IPS DF 19.7 (cell line): ENCODE results near the gene CSPG4.
"Not testable (repeated sequence)": the region's sequence is repeated elsewhere in the genome, so short reads cannot be mapped to it uniquely, and the experiment has no call there.

Experiments
- DNase-seq: peaks from one replicate; pipeline ENCODE4 v3.0.0-alpha.2; 2013; ENCODE audit warnings: low read depth, low spot score

The CSPG4 gene, protein sequence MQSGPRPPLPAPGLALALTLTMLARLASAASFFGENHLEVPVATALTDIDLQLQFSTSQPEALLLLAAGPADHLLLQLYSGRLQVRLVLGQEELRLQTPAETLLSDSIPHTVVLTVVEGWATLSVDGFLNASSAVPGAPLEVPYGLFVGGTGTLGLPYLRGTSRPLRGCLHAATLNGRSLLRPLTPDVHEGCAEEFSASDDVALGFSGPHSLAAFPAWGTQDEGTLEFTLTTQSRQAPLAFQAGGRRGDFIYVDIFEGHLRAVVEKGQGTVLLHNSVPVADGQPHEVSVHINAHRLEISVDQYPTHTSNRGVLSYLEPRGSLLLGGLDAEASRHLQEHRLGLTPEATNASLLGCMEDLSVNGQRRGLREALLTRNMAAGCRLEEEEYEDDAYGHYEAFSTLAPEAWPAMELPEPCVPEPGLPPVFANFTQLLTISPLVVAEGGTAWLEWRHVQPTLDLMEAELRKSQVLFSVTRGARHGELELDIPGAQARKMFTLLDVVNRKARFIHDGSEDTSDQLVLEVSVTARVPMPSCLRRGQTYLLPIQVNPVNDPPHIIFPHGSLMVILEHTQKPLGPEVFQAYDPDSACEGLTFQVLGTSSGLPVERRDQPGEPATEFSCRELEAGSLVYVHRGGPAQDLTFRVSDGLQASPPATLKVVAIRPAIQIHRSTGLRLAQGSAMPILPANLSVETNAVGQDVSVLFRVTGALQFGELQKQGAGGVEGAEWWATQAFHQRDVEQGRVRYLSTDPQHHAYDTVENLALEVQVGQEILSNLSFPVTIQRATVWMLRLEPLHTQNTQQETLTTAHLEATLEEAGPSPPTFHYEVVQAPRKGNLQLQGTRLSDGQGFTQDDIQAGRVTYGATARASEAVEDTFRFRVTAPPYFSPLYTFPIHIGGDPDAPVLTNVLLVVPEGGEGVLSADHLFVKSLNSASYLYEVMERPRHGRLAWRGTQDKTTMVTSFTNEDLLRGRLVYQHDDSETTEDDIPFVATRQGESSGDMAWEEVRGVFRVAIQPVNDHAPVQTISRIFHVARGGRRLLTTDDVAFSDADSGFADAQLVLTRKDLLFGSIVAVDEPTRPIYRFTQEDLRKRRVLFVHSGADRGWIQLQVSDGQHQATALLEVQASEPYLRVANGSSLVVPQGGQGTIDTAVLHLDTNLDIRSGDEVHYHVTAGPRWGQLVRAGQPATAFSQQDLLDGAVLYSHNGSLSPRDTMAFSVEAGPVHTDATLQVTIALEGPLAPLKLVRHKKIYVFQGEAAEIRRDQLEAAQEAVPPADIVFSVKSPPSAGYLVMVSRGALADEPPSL (N-terminal part only)

DNA sequence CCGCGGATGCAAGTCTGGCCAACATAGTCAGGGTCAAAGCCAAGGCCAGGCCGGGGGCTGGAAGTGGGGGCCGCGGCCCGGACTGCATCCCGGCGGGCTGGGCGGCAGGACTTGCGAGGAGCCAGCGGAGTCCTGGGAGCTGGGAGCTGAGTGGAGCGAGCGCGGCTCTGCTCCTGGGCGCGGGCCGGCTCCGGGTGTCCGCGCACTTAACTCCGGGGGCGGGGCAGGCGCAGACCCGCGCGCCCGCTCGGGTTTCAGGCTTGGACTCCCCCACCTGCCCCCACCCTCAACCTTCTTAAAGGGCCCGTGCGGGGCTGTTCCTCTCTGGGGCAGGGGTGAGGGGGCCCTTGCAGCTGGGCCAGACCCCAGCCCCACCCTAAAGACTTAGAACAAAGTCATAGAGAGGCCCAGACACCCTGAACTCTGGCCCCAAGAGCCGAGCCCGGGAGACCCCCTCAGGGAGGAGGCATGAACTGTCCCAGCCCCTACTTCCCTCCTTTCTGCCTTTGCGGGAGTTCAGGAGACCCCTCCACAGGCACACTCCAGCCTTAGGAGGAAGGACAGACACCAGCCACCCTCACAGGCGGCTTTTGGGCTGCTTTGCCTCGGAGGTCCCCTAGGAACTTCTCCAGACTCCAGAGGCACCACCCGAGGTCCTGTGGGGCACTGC lies at the start of gene CSPG4:
CSPG4 (minus strand) TSS at position 181 of the 670 bp plus-strand sequence; CDS start at position 88, 93 bp downstream.
- DNase-seq = no peak

DNA sequence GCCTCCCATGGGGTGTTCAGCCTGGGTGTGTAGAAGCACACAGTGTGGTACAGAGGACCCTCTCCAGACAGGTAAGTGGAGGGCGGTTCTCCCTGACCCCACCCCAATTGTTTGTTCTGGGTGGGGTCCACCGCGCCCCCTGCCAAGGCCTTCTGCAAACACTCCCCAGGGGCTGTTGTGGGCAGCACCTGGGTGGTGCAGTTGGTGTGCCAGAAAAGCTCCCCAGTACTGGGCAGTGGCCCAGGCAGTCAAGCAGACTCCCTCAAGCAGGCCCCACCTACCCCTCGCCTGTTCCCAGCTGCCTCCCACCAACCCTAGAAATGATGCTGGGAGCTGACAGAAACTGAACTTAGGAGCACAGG lies 49.7 kb upstream of the CSPG4 start:
- DNase-seq = not testable (repeated sequence)

DNA sequence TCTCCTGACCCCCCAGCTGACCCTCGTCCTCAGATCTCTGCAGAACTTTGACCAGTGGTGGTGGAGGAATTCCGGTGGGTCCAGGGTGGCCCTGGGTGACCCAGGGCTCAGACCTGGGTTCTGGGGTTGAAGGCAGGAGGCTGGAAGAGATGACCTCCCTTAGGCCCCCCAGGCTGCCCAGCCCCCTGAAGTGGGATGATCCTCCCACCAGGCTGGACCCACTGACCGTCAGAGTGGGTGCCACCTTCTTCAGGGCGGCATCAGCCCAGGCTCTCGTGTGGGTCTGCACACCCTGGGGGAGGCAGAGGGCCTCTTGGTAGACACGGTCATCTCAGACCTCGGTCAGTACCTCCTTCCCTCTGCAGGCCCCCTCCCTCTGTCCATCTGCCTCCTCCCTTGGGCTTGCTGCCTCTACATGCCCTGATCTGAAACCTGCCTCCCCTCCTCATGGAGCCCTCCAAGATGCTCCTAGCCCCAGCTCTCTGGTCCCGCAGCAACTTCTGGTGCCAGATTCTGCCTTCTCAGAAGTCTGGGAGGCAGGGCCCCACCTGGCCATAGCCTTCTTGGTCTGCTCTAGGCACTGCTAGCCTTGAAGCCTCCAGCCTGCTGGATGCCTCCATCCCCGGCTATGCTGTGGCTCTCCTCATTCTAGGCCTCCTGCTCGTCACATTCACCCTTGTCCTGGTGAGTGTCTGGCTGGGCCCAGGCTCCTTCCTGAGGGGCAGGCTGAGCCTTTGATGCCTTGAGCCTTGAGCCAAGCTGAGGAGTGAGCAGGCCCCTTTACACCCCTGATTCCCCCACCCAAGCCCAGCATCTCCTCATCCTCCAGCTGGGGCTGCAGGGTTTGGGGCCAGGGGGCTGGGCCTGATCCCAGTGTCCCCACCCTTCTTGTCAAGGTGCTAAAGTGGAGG lies 49.1 kb upstream of the CSPG4 start:
- no peak for DNase-seq

DNA sequence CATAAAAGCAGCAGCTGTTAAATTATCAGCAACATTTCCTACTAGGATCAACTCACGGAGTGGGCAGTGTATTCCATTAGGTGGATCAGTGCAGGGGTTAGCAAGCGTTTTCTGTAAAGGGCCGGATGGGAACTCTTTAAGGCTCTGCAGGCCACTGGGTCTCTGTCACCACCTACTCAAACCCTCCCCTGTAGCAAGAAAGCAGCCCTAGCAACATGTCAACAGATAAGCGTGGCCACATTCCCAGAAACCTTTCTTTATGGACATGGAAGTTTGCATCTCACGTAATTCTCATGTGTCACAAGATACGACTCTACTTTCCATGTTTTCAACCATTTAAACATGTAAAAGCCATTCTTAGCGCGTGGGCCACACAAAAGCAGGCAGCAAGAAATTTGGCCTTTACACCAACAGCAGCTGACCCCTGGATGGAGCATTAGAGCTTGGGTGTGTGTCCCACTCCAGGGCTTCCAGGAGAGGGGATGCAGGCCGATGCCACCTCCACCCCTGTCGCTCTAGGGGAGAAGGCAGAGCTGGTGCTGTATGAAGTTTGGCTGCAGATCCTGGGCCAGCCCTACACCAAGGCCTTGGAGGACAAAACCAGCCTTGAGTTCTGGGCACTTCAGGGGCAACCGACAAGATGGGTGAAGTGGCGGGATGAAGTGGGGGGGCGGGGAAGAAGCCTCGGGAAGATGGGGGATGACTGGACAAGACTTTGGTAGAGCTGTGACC lies 48.2 kb upstream of the CSPG4 start:
- no peak for DNase-seq

DNA sequence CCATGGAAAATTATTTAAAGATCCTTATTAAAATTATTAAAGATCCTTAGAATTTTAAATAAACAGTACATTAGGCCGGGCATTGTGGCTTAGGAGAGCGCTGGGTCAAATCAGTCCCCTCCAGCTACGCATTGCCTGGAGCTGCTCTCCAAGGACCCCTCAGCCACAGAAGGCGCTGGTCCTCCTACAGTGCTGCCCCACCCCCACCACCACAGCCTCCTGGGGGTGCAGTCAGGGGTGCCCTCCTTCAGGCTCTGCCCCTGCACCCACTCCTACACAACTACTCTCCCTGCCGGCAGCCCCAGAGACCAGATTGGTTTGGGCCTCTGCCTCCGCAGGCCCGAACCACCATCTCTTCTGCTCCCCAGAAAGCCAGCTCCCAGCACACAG lies 47.5 kb upstream of the CSPG4 start:
- DNase-seq = not testable (repeated sequence)

DNA sequence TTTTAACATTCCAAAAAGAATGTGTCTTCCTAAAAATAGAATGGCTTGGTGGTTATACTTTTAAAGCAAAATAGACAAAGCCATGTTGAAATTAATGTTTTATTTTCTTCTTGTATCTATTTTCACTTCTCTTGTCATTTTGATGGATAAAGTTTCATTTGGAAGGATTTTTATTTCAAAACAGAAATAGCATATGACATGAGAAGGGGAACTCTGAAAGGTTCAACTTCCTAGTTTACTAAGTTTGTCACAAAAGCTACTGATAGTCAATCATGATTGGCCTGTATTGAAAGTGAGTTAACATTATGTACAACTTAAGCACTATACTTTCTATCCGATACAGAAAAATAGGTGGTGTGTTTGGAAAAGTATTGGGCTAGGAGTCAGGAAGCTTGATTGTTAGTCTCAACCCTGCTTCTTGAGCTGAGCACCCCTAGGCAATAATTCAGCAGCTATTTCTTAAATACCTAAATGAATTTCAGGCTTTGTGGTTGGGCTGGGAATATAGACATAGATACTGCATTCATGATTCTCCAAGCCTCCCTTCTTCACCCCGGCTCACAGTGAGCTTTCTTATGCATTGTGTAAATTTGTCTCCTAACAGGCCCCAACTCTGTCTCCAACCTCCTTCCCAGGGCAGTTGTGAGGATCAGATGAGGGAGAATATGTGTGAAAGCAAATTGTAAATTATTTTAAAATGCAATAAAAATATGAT lies 46.9 kb upstream of the CSPG4 start:
- DNase-seq = no peak

DNA sequence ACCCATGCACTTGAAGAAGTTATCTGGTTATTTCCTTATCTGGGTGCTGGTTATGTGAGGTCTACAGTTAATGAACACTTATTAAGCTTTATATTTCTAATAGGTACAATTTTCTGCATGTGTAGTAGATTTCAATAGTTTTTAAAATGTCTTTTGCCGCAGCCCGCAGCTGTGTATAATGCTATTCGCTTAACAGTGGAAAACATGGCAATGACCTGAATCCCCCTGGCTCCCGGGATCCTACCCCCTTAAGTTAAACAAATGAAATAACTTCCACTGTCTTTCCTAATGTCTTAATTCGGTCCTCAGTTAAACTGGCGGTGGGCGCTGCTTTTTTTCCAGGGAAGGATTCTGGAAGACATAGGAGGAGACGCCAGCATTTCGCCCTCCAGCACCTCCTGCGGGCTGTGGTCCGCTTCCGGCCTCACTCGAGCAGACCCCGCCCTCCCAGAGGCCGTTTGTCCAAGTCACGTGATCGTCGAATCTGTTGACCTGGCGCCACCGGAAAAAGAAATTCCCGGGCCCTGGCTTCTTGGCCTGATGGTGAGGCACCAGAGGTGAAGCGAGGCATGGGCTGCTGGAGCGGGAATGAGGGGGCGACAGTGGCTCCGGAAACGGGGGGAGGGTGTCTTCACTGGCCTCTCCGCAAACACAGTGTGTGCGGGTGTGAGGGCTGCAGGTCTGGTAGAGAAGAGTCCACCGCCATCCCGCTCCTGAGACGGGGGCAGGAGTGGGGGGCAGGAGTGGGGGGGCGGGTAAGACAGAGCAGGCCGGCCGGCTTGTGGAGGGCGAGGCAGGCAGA lies 45.6 kb upstream of the CSPG4 start:
- peak; percentile 71 for DNase-seq

DNA sequence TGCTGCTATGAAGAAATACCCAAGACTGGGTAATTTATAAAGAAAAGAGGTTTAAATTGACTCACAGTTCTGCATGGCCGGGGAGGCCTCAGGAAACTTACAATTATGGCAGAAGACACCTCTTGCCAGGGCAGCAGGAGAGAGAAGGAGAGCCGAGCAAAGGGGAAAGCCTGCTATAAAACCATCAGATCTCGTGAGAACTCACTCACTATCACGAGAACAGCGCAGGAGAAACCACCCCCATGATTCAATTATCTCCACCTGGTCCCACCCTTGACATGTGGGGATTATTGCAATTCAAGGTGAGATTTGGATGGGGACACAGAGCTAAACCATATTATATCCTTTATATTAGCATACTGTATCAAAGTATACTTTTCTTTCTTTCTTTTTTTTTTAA lies 42.2 kb upstream of the CSPG4 start:
- not testable (repeated sequence) for DNase-seq

DNA sequence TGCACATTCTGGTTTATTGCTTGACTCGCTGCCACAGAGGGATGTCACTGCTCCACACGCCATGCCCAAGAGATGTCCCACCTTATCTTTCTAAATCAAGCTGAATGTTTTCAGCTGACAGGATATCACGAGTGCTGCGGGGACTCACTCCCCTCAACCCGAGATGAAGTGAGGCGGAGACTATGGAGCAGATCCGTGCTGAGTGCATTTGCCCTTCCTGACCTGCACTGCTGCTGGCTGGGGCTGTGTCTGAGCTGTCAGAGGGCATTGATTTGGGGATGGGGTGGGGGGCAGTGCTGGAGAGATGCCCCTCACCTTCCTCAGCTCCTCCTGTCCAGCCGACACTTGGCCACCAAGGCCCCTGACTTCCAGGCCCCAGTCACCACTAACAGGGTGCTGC lies 40.5 kb upstream of the CSPG4 start:
- DNase-seq = no peak

DNA sequence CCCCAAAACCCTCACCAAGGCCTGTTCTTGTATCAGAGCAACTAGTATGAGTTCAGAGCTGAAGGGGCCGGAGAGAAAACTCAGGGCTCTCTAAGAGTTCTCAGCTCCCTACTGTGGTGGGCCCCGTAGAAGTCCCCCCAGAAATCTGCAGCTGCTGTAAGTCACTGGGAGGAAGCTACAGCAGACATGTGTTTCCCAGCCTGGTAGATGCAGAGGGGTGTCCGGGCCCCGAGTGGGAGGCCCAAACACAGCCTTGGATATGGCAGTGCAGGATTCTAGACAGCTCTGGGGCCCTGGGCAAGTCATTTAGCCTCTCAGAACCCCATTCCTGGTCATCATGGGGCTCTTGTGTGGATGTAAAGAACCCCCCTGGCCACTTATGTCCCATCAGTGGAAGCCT lies 39.2 kb upstream of the CSPG4 start:
- DNase-seq = no peak

DNA sequence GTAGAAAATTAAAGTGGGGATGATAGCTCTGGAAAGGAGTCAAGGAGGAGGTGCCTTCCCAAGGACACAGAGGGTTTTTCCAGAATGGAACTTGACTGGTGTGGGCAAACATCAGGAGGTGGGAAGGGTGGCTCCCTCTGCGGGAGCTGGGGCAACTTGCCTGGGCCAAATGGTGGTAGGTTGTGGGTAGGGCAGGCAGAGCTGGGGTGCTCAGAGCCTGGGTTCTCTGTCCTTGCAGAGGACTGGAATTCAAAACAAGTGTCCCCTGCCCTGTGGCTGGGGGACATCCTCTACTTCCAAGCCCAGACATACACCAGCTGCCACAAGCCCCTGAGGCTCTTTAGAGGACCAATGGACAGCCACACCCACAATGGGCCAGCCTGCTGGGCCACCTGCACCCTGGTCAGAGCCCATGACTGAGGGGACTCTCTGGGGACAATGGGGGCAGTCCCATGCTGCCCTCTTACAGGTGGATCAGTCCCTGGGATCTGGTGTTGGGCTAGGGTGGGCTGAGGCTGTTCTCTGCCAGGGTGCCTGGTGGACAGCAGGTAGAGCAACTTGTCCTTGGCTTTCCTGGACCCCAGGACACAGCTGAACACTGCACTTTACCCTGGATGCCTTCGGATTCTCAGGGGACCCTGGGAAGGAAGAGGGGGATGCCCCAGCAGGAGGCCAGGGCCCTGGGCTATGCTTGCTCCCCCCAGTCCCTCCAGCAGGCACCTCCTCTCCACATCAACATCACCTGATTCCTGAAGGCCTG lies 38.6 kb upstream of the CSPG4 start:
- no peak for DNase-seq

DNA sequence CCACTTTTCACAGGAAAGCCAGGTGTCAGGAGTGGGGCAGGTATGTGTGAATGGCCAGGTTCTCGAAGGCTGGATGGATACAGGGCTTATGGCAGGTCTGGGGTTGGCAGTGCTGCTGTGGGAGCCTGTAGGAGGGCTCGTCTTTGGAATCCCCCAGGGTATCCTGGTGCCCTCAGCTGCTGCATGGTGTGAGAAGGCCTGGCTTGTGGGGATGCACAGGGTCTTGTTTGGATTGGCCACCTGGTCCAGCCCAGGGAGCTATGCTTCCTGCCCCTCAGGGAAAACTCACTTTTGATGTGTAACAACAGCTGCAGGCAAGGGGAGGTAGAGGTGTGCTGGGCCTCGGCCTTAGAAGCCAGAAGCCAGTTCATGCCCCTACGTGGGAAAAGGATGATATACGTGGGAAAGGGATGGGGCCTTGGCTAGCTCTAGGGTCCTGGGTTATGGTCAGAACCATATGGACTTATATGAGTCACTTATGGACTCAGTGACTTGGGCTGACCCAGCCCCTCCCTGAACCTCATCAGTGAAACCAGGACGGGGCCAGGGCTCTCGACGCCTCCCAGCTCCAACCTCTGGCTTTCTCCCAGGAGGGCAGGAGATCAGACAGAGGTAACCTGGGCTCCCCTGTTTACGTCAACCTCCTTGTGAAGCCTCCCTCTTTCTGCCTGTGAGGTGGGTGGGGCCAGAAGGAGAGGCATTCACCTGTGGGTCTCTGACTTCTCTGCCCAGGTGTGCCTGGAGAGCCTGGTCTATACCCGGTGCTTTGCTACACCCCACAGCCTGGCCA lies 37.8 kb upstream of the CSPG4 start:
- no peak for DNase-seq

DNA sequence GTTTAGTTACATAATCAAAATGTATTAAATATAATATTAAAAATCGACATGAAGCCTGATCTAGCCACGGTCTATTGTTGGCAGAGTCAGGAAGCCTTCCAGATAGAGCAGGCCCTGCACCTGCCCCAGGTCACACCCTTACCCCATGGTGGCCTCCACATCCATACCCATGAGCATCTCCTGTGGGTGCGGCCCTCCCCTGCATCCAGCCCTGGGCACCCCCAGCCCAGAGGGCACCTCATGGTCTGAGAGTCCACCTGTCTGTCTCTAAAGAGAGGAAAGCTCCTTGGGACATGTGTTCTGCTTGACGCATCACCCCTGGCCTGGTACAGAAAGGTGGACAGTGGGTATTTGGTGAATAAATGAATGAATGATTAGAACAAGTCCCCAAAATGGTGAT lies 37.2 kb upstream of the CSPG4 start:
- DNase-seq = no peak

DNA sequence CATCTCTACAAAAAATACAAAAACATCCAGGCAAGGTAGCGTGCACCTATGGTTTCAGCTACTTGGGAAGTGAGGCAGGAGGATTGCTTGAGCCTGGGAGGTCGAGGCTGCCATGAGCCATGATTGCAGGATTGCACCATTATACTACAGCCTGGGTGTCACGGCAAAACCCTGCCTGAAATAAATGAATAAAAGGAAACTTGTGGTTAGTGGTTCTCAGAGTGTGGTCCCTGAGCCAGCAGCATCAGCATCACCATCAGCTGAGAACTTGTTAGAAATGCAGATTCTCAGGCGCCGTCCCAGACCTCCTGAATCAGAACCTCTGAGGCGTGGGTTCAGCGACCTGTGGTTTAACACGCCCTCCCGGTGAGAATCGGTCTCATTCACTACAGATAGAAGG lies 36.2 kb upstream of the CSPG4 start:
- not testable (repeated sequence) for DNase-seq

DNA sequence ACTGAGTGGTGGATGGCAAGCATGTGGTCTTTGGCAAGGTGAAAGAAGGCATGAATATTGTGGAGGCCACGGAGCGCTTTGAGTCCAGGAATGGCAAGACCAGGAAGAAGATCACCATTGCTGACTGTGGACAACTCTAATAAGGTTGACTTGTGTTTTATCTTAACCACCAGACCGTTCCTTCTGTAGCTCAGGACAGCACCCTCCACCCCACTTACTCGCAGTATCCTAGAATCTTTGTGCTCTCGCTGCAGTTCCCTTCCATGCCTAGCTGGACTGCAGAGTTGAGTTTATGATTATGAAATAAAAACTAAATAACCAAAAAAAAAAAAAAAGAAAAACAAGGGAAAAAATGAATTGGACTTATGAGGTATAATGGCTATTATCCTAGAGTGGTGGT lies 34.5 kb upstream of the CSPG4 start:
- not testable (repeated sequence) for DNase-seq

DNA sequence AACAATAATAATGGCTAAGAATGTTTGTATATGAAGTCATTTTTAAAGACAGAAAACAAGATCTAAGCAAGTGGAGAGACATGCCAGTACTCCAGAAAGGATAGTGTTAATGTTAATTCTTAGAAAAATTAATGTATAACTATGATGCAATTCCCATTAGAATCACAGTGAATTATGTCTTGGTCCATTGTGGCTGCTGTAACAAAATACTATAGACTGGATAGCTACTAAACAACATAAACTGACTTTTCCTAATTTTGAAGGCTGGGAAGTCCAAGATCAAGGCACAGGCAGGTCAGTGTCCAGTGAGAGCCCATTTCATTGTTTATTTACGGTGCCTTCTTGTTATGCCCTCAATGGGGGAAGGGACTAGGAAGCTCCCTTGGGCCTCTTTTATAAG lies 32.7 kb upstream of the CSPG4 start:
- no peak for DNase-seq

DNA sequence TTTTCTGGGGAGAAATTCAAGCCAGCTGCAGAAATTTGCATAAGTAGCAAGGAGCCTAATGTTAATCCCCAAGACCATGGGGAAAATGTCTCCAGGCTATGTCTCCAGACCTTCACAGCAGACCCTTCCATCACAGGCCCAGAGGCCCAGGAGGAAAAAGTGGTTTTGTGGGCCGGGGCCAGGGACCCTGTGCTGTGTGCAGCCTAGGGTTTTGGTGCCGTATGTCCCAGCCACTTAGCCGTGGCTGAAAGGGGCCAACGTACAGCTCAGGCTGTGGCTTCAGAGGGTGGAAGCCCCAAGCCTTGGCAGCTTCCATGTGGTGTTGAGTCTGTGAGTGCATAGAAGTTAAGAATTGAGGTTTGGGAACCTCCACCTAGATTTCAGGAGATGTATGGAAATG lies 29.7 kb upstream of the CSPG4 start:
- DNase-seq = not testable (repeated sequence)
